Measurements from ENCODE around the gene ABHD12B. TPM values are rescaled to one million over a fixed set of nuclear protein-coding genes. Genes with fewer than 3 reads are reported as not detected.

ABHD12B gene
- total RNA-seq, 1 experiment from 2014 or later = 51.0 TPM

- no peak overlapping the region for H2BK20ac ChIP-seq (ENCODE audit: low read depth, low read length, poor library complexity, severe bottlenecking)
- no peaks in the 10 kb centered on the region for H3K9me3 ChIP-seq (ENCODE audit: control insufficient read depth, low read depth, low read length)
- no peak overlapping the region for H3T11ph ChIP-seq (ENCODE audit: low read length)
- H3K14ac ChIP-seq (ENCODE audit: insufficient read depth, low read length) = no peak overlapping the region
- no peak overlapping the region for H3K27ac Mint-ChIP-seq
- H3K79me1 ChIP-seq (ENCODE audit: insufficient read depth, low read depth, low read length, poor library complexity, severe bottlenecking) = no peaks in the 10 kb centered on the region
- H3K4me3 Mint-ChIP-seq = no peak overlapping the region
- H2BK120ac ChIP-seq (ENCODE audit: low read depth, low read length, poor library complexity, severe bottlenecking) = no peak overlapping the region
- no peak overlapping the region for H2BK12ac ChIP-seq (ENCODE audit: insufficient read length, low read depth, low read length)
- H4K91ac ChIP-seq (ENCODE audit: insufficient read length, low read depth, low read length) = no peak overlapping the region
- H3K27me3 ChIP-seq (ENCODE audit: insufficient read depth, low read length) = peaks cover 4% of the 10 kb centered on the region; the same call in 1 of the 2 replicates
- DNase-seq = no peak
- no peak overlapping the region for H3K4me2 ChIP-seq (ENCODE audit: insufficient read depth, insufficient read length, low read length)
- peaks cover 3% of the 10 kb centered on the region for H3K23me2 ChIP-seq (ENCODE audit: insufficient read length, low read depth, low read length, poor library complexity, severe bottlenecking)
- no peak overlapping the region for H2AK5ac ChIP-seq (ENCODE audit: insufficient read length, low read length)
- no peaks in the 10 kb centered on the region for H3K79me2 ChIP-seq (ENCODE audit: insufficient read depth, low read length)
- no peak overlapping the region for H4K5ac ChIP-seq (ENCODE audit: insufficient read length, low read depth, low read length)
- peaks cover 11 to 19% of the 10 kb centered on the region in 2 experiments for H3K4me1 Mint-ChIP-seq
- no peak overlapping the region for H4K8ac ChIP-seq (replicated peaks; ENCODE audit: insufficient read length, low read depth, low read length)
- no peak for TF ChIP-seq CTCF (conservative IDR thresholded peaks at IDR 0.05)
- no peak overlapping the region for H2BK5ac ChIP-seq (ENCODE audit: insufficient read length, low read length)
- H3K18ac ChIP-seq (ENCODE audit: insufficient read length, low read depth, low read length) = no peak overlapping the region
- H3K4me1 ChIP-seq (ENCODE audit: insufficient read depth, low read length) = peaks cover 2% of the 10 kb centered on the region
- no peak overlapping the region for H3K4ac ChIP-seq (ENCODE audit: low read depth, low read length)
- H2AFZ ChIP-seq (ENCODE audit: low read length) = no peak overlapping the region
- H2BK15ac ChIP-seq (ENCODE audit: low read depth, low read length) = no peak overlapping the region
- peaks cover 38% of the 10 kb centered on the region for H3K27me3 Mint-ChIP-seq (ENCODE audit: low read depth)
- H3K27ac ChIP-seq (ENCODE audit: insufficient read length, low read depth, low read length) = no peak overlapping the region
- no peaks in the 10 kb centered on the region for H4K20me1 ChIP-seq (ENCODE audit: control insufficient read depth, insufficient read depth, insufficient read length)
- H3K9me3 Mint-ChIP-seq = no peaks in the 10 kb centered on the region
- no peaks in the 10 kb centered on the region for H3K36me3 Mint-ChIP-seq (ENCODE audit: insufficient read depth in 1 of 3, low read depth in 3 of 3)
- no peak overlapping the region for H3K56ac ChIP-seq (ENCODE audit: insufficient read length, low read depth, low read length)
- no CpG with 5 or more reads among the region's 7 CpGs for WGBS (ENCODE audit: extremely low coverage, insufficient read length, low lambda C conversion rate)
- H3K9ac ChIP-seq (ENCODE audit: extremely low read depth, insufficient read length, low read length) = no peak overlapping the region
- H3K23ac ChIP-seq (ENCODE audit: insufficient read length, low read depth, low read length) = no peak overlapping the region
Measured at GRCh38 chr14:50875359-50876070, 3.7 kb downstream of the ABHD12B start.

Data from H9 (cell line).